ENCODE data around the gene SRSF10.

Gene SRSF10

GRCh38 chr1:23928789-23929188 lies 51.3 kb downstream of the SRSF10 start:
- Mint-ChIP-seq H3K36me3 (ENCODE audit: insufficient read depth) (peaks cover 1% of the 10 kb centered on the region), H3K27ac (ENCODE audit: low read depth) (no peak overlapping the region), H3K9me3 (no peaks in the 10 kb centered on the region), H3K4me3 (no peak overlapping the region), H3K27me3 (peaks cover 11% of the 10 kb centered on the region), H3K4me1 (no peaks in the 10 kb centered on the region)
- DNase-seq (ENCODE audit: low spot score in 2 of 2) (no peak), ATAC-seq (replicated peaks; ENCODE audit: extremely low read depth, poor library complexity, severe bottlenecking) (no peak)

GRCh38 chr1:23927097-23927496 lies 53.0 kb downstream of the SRSF10 start:
- DNase-seq (ENCODE audit: low spot score in 2 of 2) (no peak), ATAC-seq (replicated peaks; ENCODE audit: extremely low read depth, poor library complexity, severe bottlenecking) (no peak)
- Mint-ChIP-seq H3K4me3 (no peak overlapping the region), H3K9me3 (no peaks in the 10 kb centered on the region), H3K27me3 (peaks cover 11% of the 10 kb centered on the region), H3K36me3 (ENCODE audit: insufficient read depth) (peaks cover 1% of the 10 kb centered on the region), H3K27ac (ENCODE audit: low read depth) (no peak overlapping the region), H3K4me1 (no peaks in the 10 kb centered on the region)

GRCh38 chr1:23925279-23925678 lies 54.8 kb downstream of the SRSF10 start:
- no peak overlapping the region for H3K27ac Mint-ChIP-seq (ENCODE audit: low read depth)
- no peaks in the 10 kb centered on the region for H3K36me3 Mint-ChIP-seq (ENCODE audit: insufficient read depth)
- no peaks in the 10 kb centered on the region for H3K9me3 Mint-ChIP-seq
- DNase-seq (ENCODE audit: low spot score in 2 of 2) (no peak), ATAC-seq (replicated peaks; ENCODE audit: extremely low read depth, poor library complexity, severe bottlenecking) (no peak)
- no peak overlapping the region for H3K4me3 Mint-ChIP-seq
- H3K27me3 Mint-ChIP-seq: peaks cover 11% of the 10 kb centered on the region
- H3K4me1 Mint-ChIP-seq: no peaks in the 10 kb centered on the region

- no peak overlapping the region for H3K27ac Mint-ChIP-seq (ENCODE audit: low read depth)
- no peak overlapping the region for H3K4me3 Mint-ChIP-seq
- H3K36me3 Mint-ChIP-seq (ENCODE audit: insufficient read depth): no peaks in the 10 kb centered on the region
- no peaks in the 10 kb centered on the region for H3K4me1 Mint-ChIP-seq
- peaks cover 11% of the 10 kb centered on the region for H3K27me3 Mint-ChIP-seq
- H3K9me3 Mint-ChIP-seq: no peaks in the 10 kb centered on the region
- ATAC-seq (replicated peaks; ENCODE audit: extremely low read depth, poor library complexity, severe bottlenecking): no peak
- no peak for DNase-seq (ENCODE audit: low spot score in 2 of 2)
Observed at GRCh38 chr1:23924601-23925000, 55.5 kb downstream of the SRSF10 start.

GRCh38 chr1:23923592-23924499 lies 56.3 kb downstream of the SRSF10 start:
- Mint-ChIP-seq H3K27ac (ENCODE audit: low read depth) (no peak overlapping the region), H3K36me3 (ENCODE audit: insufficient read depth) (no peaks in the 10 kb centered on the region), H3K4me1 (no peaks in the 10 kb centered on the region), H3K4me3 (no peak overlapping the region), H3K27me3 (peaks cover 6% of the 10 kb centered on the region), H3K9me3 (no peaks in the 10 kb centered on the region)
- no peak for DNase-seq (ENCODE audit: low spot score in 2 of 2)
- no peak for ATAC-seq (replicated peaks; ENCODE audit: extremely low read depth, poor library complexity, severe bottlenecking)

- ATAC-seq (replicated peaks; ENCODE audit: extremely low read depth, poor library complexity, severe bottlenecking): no peak
- no peaks in the 10 kb centered on the region for H3K9me3 Mint-ChIP-seq
- H3K4me1 Mint-ChIP-seq: no peaks in the 10 kb centered on the region
- H3K27ac Mint-ChIP-seq (ENCODE audit: low read depth): no peak overlapping the region
- DNase-seq (ENCODE audit: low spot score in 2 of 2): no peak
- no peaks in the 10 kb centered on the region for H3K27me3 Mint-ChIP-seq
- H3K36me3 Mint-ChIP-seq (ENCODE audit: insufficient read depth): no peaks in the 10 kb centered on the region
- H3K4me3 Mint-ChIP-seq: no peak overlapping the region
Observed at GRCh38 chr1:23922321-23922943, 57.7 kb downstream of the SRSF10 start.

- Mint-ChIP-seq H3K27ac (ENCODE audit: low read depth) (no peak overlapping the region), H3K4me1 (peaks cover 45% of the 10 kb centered on the region), H3K27me3 (no peaks in the 10 kb centered on the region), H3K9me3 (no peaks in the 10 kb centered on the region), H3K4me3 (no peak overlapping the region), H3K36me3 (ENCODE audit: insufficient read depth) (peaks cover 2% of the 10 kb centered on the region)
- ATAC-seq (replicated peaks; ENCODE audit: extremely low read depth, poor library complexity, severe bottlenecking) (peak; percentile 90), DNase-seq (ENCODE audit: low spot score in 2 of 2) (peak; percentile 34 to 68)
Observed at GRCh38 chr1:23916209-23917131, 63.7 kb downstream of the SRSF10 start.

GRCh38 chr1:23915466-23915865 lies 64.7 kb downstream of the SRSF10 start:
- Mint-ChIP-seq H3K27ac (ENCODE audit: low read depth) (no peak overlapping the region), H3K36me3 (ENCODE audit: insufficient read depth) (peaks cover 2% of the 10 kb centered on the region), H3K4me3 (no peak overlapping the region), H3K27me3 (no peaks in the 10 kb centered on the region), H3K9me3 (no peaks in the 10 kb centered on the region), H3K4me1 (peaks cover 55% of the 10 kb centered on the region)
- no peak for DNase-seq (ENCODE audit: low spot score in 2 of 2)
- no peak for ATAC-seq (replicated peaks; ENCODE audit: extremely low read depth, poor library complexity, severe bottlenecking)

GRCh38 chr1:23914921-23915320 lies 65.2 kb downstream of the SRSF10 start:
- Mint-ChIP-seq H3K27me3 (no peaks in the 10 kb centered on the region), H3K36me3 (ENCODE audit: insufficient read depth) (peaks cover 2% of the 10 kb centered on the region), H3K4me3 (no peak overlapping the region), H3K4me1 (peaks cover 60% of the 10 kb centered on the region), H3K9me3 (no peaks in the 10 kb centered on the region), H3K27ac (ENCODE audit: low read depth) (no peak overlapping the region)
- no peak for ATAC-seq (replicated peaks; ENCODE audit: extremely low read depth, poor library complexity, severe bottlenecking)
- DNase-seq (ENCODE audit: low spot score in 2 of 2): no peak

All from central memory CD8-positive, alpha-beta T cell (primary cell).